NCI-H1092 treated with DMSO at 0.1 percent for 48 hours (cell line): ENCODE results near the gene FREM1.

Experiments
- DNase-seq: peaks from one replicate; lab custom pipeline; 2025; lab: John Stamatoyannopoulos, UW

FREM1 gene

DNA sequence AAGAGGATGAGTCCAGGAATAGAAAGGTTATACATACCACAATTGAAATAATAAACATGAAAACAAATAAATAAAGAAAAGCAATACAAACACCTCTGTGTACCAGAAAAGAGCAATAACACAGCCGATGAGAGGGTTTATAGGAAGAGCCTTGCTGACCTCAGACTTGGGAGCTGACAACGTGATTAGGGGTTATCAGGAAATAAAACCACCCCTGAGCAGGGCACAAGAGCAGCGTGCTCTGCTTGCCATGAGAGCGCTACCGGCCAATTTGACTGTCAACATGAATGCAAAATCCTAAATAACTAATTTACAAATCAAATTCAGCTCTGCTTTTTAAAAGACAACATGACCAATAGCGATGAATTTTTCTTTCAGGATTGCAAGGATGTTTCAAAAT lies 2.6 kb upstream of the FREM1 start:
- DNase-seq, result no peak

DNA sequence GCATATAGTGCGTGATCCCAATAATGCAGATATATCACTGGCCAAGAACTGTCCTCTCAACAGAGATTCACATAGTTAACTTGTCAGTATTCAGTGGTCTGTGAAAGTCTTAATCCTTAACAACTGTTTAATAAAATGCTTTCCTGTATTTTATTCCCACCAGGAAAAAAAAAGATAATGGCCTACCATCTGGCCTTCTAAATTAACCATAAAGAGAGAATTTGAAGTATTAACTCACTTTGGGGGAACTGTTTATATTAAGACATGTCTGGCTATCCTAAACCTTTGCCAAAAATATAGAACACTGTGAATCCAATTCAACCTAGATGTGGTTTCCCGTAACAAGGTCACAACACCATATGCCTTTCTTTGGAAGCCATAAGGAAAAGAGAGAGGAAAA lies 818 bp upstream of the FREM1 start:
- DNase-seq, result no peak

GRCh38 chr9:14909601-14909960 lies 647 bp downstream of the FREM1 start:
- no peak for DNase-seq

GRCh38 chr9:14909181-14909580 lies 1.0 kb downstream of the FREM1 start:
- DNase-seq, result no peak

- peak; percentile 19 for DNase-seq
Measured at GRCh38 chr9:14908295-14909180, 1.7 kb downstream of the FREM1 start.

- DNase-seq, result no peak
Measured at GRCh38 chr9:14907696-14908095, 2.5 kb downstream of the FREM1 start.

GRCh38 chr9:14907360-14907685 lies 2.9 kb downstream of the FREM1 start:
- peak; percentile 47 for DNase-seq

DNA sequence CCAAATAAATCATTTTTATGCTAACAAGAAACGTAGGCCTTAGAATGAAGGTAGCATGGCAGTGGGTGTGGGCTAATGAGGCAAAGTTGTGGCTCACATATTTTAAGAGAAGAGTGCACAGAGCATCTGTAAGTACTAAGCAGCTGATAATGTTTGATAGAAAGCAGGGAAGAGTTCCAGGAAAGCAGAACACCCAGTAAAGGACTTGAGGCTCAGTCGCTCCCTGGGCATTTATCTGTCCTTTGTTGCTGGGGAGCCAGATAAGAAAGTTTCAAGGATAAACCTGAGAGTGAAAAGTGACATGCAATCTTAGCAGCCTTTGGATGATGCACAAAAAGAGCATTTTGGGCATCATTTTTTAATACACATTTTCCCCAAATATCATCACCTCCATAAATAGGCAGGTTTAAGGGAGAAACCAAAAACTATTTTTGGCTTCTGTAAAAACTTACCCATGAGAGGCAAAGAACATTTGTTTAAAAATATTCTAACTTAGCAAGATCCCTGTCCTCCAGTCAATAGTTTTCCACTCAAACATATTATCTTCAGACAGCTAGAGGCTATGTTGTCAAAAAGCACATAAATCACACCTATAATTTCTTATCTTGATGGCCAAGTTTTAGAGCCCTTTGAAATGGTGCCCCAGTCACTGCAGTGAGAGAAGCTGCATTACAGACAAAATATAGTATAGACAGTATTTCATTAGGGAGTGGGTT lies 3.4 kb downstream of the FREM1 start:
- no peak for DNase-seq

DNA sequence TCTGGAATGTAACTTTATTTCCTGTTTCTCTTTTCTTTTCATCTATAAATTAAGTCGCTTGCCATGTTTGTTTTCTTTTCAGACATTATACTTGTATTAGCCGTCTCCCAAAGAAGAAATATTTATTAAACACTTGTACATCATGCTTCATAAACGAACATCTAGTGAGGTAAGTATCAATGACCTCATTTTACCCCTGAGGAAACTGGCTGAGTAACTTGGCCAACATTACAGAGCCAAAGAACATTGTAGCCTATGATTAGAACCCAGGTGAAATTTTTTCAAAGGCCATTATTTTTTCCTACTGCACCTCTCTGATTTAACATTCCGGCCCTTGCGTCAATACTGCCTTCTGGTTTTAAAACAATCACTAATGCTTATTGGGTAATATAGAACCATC lies 4.2 kb downstream of the FREM1 start:
- DNase-seq, result no peak

DNA sequence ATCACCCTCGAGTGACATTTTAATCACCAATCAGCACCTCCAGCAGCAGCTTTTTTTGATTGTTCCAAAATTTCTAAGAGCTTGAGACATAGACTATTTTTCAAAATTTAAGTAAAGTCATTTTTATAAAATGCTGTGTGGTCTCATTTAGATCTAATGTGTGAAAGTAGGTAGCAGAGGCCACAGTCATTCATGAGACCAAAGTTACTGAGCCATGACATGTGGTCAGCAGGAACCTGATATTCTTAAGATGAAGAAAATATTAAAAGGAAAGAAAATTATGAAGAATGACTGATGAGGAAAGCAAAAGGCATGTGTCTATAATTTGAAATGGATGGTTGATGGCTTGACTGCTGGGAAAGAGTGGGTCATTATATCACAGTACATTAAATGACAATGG lies 7.2 kb downstream of the FREM1 start:
- no peak for DNase-seq

GRCh38 chr9:14902561-14902960 lies 7.7 kb downstream of the FREM1 start:
- no peak for DNase-seq

- DNase-seq, result no peak
Measured at GRCh38 chr9:14899815-14900193, 10.4 kb downstream of the FREM1 start.

DNA sequence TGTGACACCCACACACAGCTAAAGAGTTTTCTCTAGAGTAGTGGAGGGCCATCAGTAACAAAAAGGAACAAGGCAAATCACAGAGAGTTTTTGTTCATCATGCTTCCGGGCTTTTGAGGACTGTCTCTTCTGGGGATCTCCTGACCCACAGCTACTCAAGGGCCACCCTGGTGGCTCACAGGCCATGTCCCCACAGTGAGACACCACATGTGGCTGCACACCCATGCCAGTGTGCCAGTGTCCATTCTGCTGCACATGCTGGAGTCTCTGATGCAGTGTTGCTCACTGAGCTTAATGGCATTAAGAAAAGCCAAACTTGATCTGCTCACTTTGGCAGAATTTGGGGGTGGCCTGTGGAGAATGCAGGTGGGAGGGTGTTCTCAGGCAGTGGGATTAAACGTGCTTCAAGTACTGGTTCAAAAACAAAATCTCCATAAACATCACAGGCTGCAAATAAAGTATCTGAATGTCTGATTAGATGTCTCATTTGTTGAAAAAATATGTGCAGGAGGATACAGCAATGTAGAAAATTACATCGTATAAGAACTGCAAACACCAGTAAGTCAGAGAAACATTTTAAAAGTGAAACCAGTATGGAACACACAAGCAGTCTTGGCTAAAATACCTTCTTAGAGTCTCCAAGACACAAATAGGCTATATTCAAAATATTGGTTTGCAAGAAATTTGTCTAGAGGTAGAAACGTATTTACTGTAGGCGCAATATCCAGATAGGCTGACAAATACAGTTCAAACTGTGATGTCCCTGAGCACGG lies 11.0 kb downstream of the FREM1 start:
- DNase-seq, result no peak

DNA sequence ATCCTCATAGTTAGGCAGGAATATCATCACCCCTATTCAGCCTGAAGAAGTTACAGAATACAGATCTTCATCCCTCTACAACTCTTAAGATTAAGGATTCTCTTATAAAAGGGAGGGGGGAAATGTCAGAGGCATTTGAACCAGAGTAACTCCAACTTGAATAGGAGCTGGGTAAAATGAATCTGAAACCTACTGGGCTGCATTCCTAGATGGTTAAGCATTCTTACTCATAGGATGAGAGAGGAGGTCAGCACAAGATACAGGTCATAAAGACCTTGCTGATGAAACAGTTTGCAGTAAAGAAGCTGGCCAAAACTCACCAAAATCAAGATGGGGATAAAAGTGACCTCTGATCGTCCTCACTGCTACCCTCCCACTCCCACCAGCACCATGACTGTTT lies 14.4 kb downstream of the FREM1 start:
- DNase-seq, result no peak

GRCh38 chr9:14893280-14893679 lies 16.9 kb downstream of the FREM1 start:
- DNase-seq, result no peak

GRCh38 chr9:14891332-14891731 lies 18.9 kb downstream of the FREM1 start:
- DNase-seq, result no peak

- no peak for DNase-seq
Measured at GRCh38 chr9:14889451-14889850, 20.8 kb downstream of the FREM1 start.

- no peak for DNase-seq
Measured at GRCh38 chr9:14888875-14889274, 21.4 kb downstream of the FREM1 start.

- DNase-seq, result no peak
Measured at GRCh38 chr9:14888272-14888671, 22.0 kb downstream of the FREM1 start.

DNA sequence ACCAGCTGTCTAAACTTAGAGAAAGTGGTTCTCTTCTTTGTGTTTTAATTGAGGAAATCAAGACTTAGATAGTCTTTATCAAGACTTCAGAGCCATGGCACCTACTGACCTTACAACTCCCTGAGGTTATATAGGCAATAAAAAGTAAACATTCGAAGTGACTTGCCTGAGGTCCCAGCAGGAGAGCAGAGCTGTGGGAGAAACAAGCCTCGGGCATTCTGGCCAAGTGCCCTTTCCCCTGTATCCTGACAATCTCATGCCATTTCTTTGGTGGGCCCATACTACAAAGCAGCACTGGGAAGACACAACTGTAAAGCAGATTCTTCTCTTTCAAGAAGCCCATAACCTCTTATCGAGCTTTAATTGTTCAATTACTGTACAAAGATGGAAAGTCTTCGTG lies 23.1 kb downstream of the FREM1 start:
- DNase-seq, result no peak

GRCh38 chr9:14883310-14883944 lies 26.8 kb downstream of the FREM1 start:
- no peak for DNase-seq

DNA sequence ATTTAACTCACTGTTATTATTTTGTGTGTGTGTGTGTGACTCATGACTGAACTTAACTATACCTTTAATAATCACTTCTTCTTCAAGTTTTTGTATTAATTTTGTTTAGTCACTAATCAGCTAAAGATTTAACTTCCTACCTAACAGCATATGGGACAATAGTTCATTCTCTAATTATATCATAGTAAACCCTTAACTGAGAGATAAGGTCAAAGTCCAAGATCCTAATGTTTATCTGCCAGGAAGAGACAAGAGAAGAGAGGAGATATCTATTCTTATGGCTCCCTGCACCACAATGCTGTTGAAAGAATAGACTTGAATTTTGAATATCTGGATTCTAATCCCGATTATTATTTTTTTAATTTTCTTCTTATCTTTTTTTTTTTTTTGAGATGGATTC lies 28.1 kb downstream of the FREM1 start:
- DNase-seq, result no peak

DNA sequence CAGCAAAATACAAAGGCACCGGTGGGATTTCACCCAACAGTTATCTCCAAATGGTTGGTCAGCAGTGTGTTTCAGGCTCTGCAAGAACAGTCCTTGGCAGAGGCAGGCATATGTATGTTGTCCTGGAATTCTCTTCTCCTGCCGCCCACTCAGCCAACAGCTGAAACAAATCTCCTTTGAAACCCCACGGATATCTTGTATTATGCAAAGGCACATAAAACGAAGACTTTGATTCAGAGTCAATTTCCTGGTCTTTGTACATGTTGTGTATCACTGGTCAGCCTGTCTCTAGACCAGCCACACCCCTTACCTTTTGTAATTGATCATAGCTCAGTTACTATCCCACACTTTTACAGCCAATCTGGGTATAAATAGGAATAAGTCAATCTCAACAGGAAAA lies 29.2 kb downstream of the FREM1 start:
- DNase-seq, result no peak
